ENCODE measurements around the gene STX7.
A peak's percentile ranks its signal among the peaks of the same experiment; 100 is the strongest.

The STX7 gene

GRCh38 chr6:132478266-132478665 is 34.6 kb downstream of the STX7 start:
- no peak for DNase-seq

- no peak for DNase-seq
Observed at GRCh38 chr6:132476688-132477087, 36.2 kb downstream of the STX7 start.

GRCh38 chr6:132475925-132476324 is 37.0 kb downstream of the STX7 start:
- DNase-seq, result no peak

- DNase-seq, result no peak
Observed at GRCh38 chr6:132471787-132472186, 41.1 kb downstream of the STX7 start.

GRCh38 chr6:132466952-132467351 is 46.0 kb downstream of the STX7 start:
- DNase-seq, result no peak

- no peak for DNase-seq
Observed at GRCh38 chr6:132465530-132466485, 47.1 kb downstream of the STX7 start.

GRCh38 chr6:132464538-132465256 is 48.2 kb downstream of the STX7 start:
- DNase-seq, result no peak

- DNase-seq, result no peak
Observed at GRCh38 chr6:132461958-132462357, 51.0 kb downstream of the STX7 start.

GRCh38 chr6:132459605-132459952 is 53.3 kb downstream of the STX7 start:
- no peak for DNase-seq

GRCh38 chr6:132458887-132459604 is 53.9 kb downstream of the STX7 start:
- DNase-seq, result no peak

- DNase-seq, result peak in 32 of 58 donors; percentile 0 to 55 (median 8)
Observed at GRCh38 chr6:132456700-132457143, 56.2 kb downstream of the STX7 start.

- no peak for DNase-seq
Observed at GRCh38 chr6:132446855-132447241, 66.1 kb downstream of the STX7 start.

- DNase-seq, result no peak
Observed at GRCh38 chr6:132446141-132446854, 66.6 kb downstream of the STX7 start.

GRCh38 chr6:132445201-132445951 is 67.5 kb downstream of the STX7 start:
- no peak for DNase-seq

GRCh38 chr6:132443206-132443605 is 69.7 kb downstream of the STX7 start:
- no peak for DNase-seq

- DNase-seq, result no peak
Observed at GRCh38 chr6:132430110-132430509, 82.8 kb downstream of the STX7 start.

- no peak for DNase-seq
Observed at GRCh38 chr6:132425176-132425575, 87.7 kb downstream of the STX7 start.

- no peak for DNase-seq
Observed at GRCh38 chr6:132423839-132424238, 89.1 kb downstream of the STX7 start.

- DNase-seq, result no peak
Observed at GRCh38 chr6:132418235-132418965, 94.5 kb downstream of the STX7 start.

- DNase-seq, result no peak
Observed at GRCh38 chr6:132414761-132415160, 98.2 kb downstream of the STX7 start.

All from anterior cingulate cortex (tissue), 58 donors.